Calu3 (cell line): ENCODE data around the gene MRPL37. TPM values are rescaled to one million over a fixed set of nuclear protein-coding genes. Genes with fewer than 3 reads are reported as not detected.
"Not testable (repeated sequence)": the region's sequence is repeated elsewhere in the genome, so short reads cannot be mapped to it uniquely, and the experiment has no call there.

Experiments
- BruUV-seq: library from RNA; stranded (reverse); fragments of 400-500 nt; replicated peaks from 2 replicates; lab custom pipeline; 2021; lab: Mats Ljungman, UMichigan
- CTCF ChIA-PET: fragments of 300-600 bp; sonication (Branson Sonifier 250); formaldehyde crosslinking; loops from one replicate; lab custom pipeline; 2022; ENCODE audit warnings: antibody characterized with exemption; lab: Charles Lee
- DNase-seq: peaks from one replicate; pipeline ENCODE4 v3.0.0; 2022
- H3K27ac Mint-ChIP-seq: one replicate; pipeline ENCODE4 v1.8.0; 2022; ENCODE audit warnings: mixed read lengths; ENCODE audit not compliant: unreplicated experiment
- H3K27me3 Mint-ChIP-seq: one replicate; pipeline ENCODE4 v1.8.0; 2022; ENCODE audit warnings: mixed read lengths; ENCODE audit not compliant: unreplicated experiment
- H3K36me3 Mint-ChIP-seq: one replicate; pipeline ENCODE4 v1.8.0; 2022; ENCODE audit warnings: mild to moderate bottlenecking, moderate library complexity, mixed read lengths; ENCODE audit not compliant: insufficient read depth, unreplicated experiment
- H3K4me1 Mint-ChIP-seq: one replicate; pipeline ENCODE4 v1.8.0; 2022; ENCODE audit warnings: mild to moderate bottlenecking, low read depth, mixed read lengths; ENCODE audit not compliant: unreplicated experiment
- H3K4me3 Mint-ChIP-seq: one replicate; pipeline ENCODE4 v1.8.0; 2022; ENCODE audit warnings: mild to moderate bottlenecking, low read depth, moderate library complexity, mixed read lengths; ENCODE audit not compliant: unreplicated experiment
- H3K9me3 Mint-ChIP-seq: one replicate; pipeline ENCODE4 v1.8.0; 2022; ENCODE audit warnings: low read depth, mixed read lengths; ENCODE audit not compliant: unreplicated experiment
- intact Hi-C: fragments of 100-400 bp; cut with micrococcal nuclease; formaldehyde crosslinking; loops from one replicate; pipeline ENCODE4 v1.10.0; 2022; ENCODE audit not compliant: unreplicated experiment
- total RNA-seq: library from RNA; stranded (reverse); gene quantifications from 2 replicates; pipeline ENCODE4 v1.2.3, GENCODE V29; 2022
- TF ChIP-seq, protein P1 (sequence below): fragments of 200-600 bp; IDR thresholded peaks from one replicate; pipeline ENCODE4 v1.8.0; 2022; ENCODE audit warnings: antibody characterized with exemption; ENCODE audit not compliant: unreplicated experiment

The MRPL37 gene
- total RNA-seq, 1 experiment from 2014 or later: 105 TPM

GRCh38 chr1:54199151-54199764, 709 bp upstream of the MRPL37 start:
- no peaks in the 10 kb centered on the region for H3K9me3 Mint-ChIP-seq
- peak overlapping the region; percentile 77 for H3K27ac Mint-ChIP-seq
- TF ChIP-seq, protein P1, sequence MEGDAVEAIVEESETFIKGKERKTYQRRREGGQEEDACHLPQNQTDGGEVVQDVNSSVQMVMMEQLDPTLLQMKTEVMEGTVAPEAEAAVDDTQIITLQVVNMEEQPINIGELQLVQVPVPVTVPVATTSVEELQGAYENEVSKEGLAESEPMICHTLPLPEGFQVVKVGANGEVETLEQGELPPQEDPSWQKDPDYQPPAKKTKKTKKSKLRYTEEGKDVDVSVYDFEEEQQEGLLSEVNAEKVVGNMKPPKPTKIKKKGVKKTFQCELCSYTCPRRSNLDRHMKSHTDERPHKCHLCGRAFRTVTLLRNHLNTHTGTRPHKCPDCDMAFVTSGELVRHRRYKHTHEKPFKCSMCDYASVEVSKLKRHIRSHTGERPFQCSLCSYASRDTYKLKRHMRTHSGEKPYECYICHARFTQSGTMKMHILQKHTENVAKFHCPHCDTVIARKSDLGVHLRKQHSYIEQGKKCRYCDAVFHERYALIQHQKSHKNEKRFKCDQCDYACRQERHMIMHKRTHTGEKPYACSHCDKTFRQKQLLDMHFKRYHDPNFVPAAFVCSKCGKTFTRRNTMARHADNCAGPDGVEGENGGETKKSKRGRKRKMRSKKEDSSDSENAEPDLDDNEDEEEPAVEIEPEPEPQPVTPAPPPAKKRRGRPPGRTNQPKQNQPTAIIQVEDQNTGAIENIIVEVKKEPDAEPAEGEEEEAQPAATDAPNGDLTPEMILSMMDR: no peak
- H3K27me3 Mint-ChIP-seq: no peaks in the 10 kb centered on the region
- intact Hi-C loops: no loop called here
- CTCF ChIA-PET: interaction anchor here (1.0 to 1.3 kb wide), 7 partner anchors 9 to 290 kb away, joined by 3 to 4 read pairs (median 3); no protein-coding TSS in a partner anchor
- peaks cover 26% of the 10 kb centered on the region for H3K36me3 Mint-ChIP-seq
- no peak for DNase-seq
- TSS peak; percentile 50 for BruUV-seq
- peaks cover 27% of the 10 kb centered on the region for H3K4me1 Mint-ChIP-seq
- peak overlapping the region; percentile 96 for H3K4me3 Mint-ChIP-seq

- no peak for DNase-seq
- intact Hi-C loops: loop anchor here (5.0 kb wide), 1 partner anchor 73 kb away; no protein-coding TSS in a partner anchor
- BruUV-seq: TSS peak; percentile 67
- H3K27me3 Mint-ChIP-seq: no peaks in the 10 kb centered on the region
- H3K4me1 Mint-ChIP-seq: peaks cover 27% of the 10 kb centered on the region
- CTCF ChIA-PET: interaction anchor here (0.5 to 1.3 kb wide), 11 partner anchors 9 to 601 kb away, joined by 3 to 6 read pairs (median 3); no protein-coding TSS in a partner anchor
- TF ChIP-seq, protein P1: no peak
- peak overlapping the region; percentile 96 for H3K4me3 Mint-ChIP-seq
- H3K36me3 Mint-ChIP-seq: peaks cover 34% of the 10 kb centered on the region
- H3K9me3 Mint-ChIP-seq: no peaks in the 10 kb centered on the region
- H3K27ac Mint-ChIP-seq: peak overlapping the region; percentile 77
Measured at GRCh38 chr1:54200519-54200997, 591 bp downstream of the MRPL37 start.

GRCh38 chr1:54204199-54204598, 4.2 kb downstream of the MRPL37 start:
- H3K27ac Mint-ChIP-seq: no peak overlapping the region
- CTCF ChIA-PET: interaction anchor here (0.7 kb wide), 1 partner anchor 53 kb away, joined by 4 read pairs; no protein-coding TSS in a partner anchor

GRCh38 chr1:54207287-54207686, 7.3 kb downstream of the MRPL37 start:
- H3K27me3 Mint-ChIP-seq: no peaks in the 10 kb centered on the region
- no peak for DNase-seq
- no peak overlapping the region for H3K27ac Mint-ChIP-seq
- peaks cover 11% of the 10 kb centered on the region for H3K4me1 Mint-ChIP-seq
- no peak overlapping the region for H3K4me3 Mint-ChIP-seq
- intact Hi-C loops: no loop called here
- BruUV-seq: no TSS peak
- CTCF ChIA-PET: no interaction called here
- H3K9me3 Mint-ChIP-seq: no peaks in the 10 kb centered on the region
- peaks cover 59% of the 10 kb centered on the region for H3K36me3 Mint-ChIP-seq
- TF ChIP-seq, protein P1: no peak

More at GRCh38 chr1:54204199-54204598, 4.2 kb downstream of the MRPL37 start:
- Mint-ChIP-seq H3K9me3 (no peaks in the 10 kb centered on the region), H3K36me3 (peaks cover 55% of the 10 kb centered on the region), H3K4me3 (no peak overlapping the region), H3K27me3 (no peaks in the 10 kb centered on the region), H3K4me1 (peaks cover 28% of the 10 kb centered on the region)
- DNase-seq: no peak
- no TSS peak for BruUV-seq
- TF ChIP-seq, protein P1: no peak
- intact Hi-C loops: loop anchor here (5.0 kb wide), 1 partner anchor 77 kb away; no protein-coding TSS in a partner anchor

DNA sequence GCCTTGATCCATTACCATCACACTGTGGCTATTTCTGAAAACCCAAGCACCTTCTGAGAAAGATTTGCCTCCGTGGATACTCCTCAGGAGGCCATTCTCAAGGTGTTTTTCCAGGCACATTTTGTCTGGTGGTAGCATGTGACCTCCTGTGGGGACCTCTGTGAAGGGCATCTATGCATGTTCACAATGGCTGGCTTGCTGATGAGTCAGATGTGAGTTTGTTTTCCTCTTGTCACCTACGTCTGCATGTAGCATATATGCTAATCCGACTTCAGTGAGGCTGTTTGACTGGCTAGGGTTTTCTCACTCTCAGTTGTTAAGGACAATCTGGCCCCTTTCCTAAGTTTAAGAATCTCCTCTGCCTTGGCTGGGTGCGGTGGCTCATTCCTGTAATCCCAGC, 7.9 kb downstream of the MRPL37 start:
- DNase-seq, H3K27ac Mint-ChIP-seq, BruUV-seq, intact Hi-C loops, CTCF ChIA-PET, H3K27me3 Mint-ChIP-seq, H3K4me1 Mint-ChIP-seq, H3K4me3 Mint-ChIP-seq, H3K9me3 Mint-ChIP-seq: not testable (repeated sequence)
- peaks cover 59% of the 10 kb centered on the region for H3K36me3 Mint-ChIP-seq
